Nephron progenitor cell (in vitro differentiated cells): ENCODE data around the gene CADM3.

Experiments
- DNase-seq: peaks from one replicate; pipeline ENCODE4 v3.0.0; 2021
- H3K27ac Mint-ChIP-seq: 2 replicates; pipeline ENCODE4 v1.8.0; 2021; ENCODE audit warnings: mild to moderate bottlenecking, moderate library complexity, mixed read lengths
- H3K27me3 Mint-ChIP-seq: 2 replicates; pipeline ENCODE4 v1.8.0; 2021; ENCODE audit warnings: mild to moderate bottlenecking, low read depth, mixed read lengths; ENCODE audit not compliant: poor library complexity
- H3K36me3 Mint-ChIP-seq: 2 replicates; pipeline ENCODE4 v1.8.0; 2021; ENCODE audit warnings: low read depth, mixed read lengths
- H3K4me1 Mint-ChIP-seq: 2 replicates; pipeline ENCODE4 v1.8.0; 2021; ENCODE audit warnings: mixed read lengths
- H3K4me3 Mint-ChIP-seq: 2 replicates; pipeline ENCODE4 v1.8.0; 2021; ENCODE audit warnings: mild to moderate bottlenecking, moderate library complexity, mixed read lengths
- H3K9me3 Mint-ChIP-seq: 2 replicates; pipeline ENCODE4 v1.8.0; 2021; ENCODE audit warnings: mild to moderate bottlenecking, moderate library complexity, mixed read lengths
- CTCF ChIP-seq: fragments of 200-600 bp; sonication (generic); IDR thresholded peaks from 2 replicates; pipeline ENCODE4 v1.5.0; 2021; ENCODE audit warnings: antibody characterized with exemption

The CADM3 gene

DNA sequence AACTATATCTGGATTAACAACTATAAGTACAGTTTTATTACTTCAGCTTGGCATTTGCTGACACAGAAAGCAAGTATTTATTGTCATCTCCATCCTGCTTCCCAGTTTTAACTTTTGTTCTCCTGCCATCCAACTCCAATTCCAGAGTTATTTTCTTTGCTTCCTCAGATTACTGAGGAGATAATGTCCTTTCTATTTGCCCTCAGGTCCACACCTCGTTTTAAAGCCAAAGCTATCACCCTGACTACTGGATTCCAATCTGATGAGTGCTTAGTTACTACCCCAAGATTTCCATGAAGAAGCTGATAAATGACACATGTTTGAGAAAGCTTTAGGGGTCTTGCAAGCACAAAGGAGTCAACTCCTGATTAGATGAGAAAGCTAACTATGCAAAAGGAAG lies 58.5 kb downstream of the CADM3 start:
- no peak overlapping the region for H3K27ac Mint-ChIP-seq
- TF ChIP-seq CTCF: no peak
- peaks cover 2% of the 10 kb centered on the region for H3K9me3 Mint-ChIP-seq
- no peak overlapping the region for H3K4me3 Mint-ChIP-seq
- DNase-seq: no peak
- peaks cover 9% of the 10 kb centered on the region for H3K27me3 Mint-ChIP-seq
- H3K4me1 Mint-ChIP-seq: peaks cover 5% of the 10 kb centered on the region
- no peaks in the 10 kb centered on the region for H3K36me3 Mint-ChIP-seq

- Mint-ChIP-seq H3K4me1 (no peaks in the 10 kb centered on the region), H3K27me3 (peaks cover 7% of the 10 kb centered on the region), H3K9me3 (peaks cover 10% of the 10 kb centered on the region), H3K27ac (no peak overlapping the region), H3K36me3 (no peaks in the 10 kb centered on the region), H3K4me3 (no peak overlapping the region)
- TF ChIP-seq CTCF: no peak
- DNase-seq: no peak
Measured at GRCh38 chr1:159239551-159240220, 68.3 kb downstream of the CADM3 start.

DNA sequence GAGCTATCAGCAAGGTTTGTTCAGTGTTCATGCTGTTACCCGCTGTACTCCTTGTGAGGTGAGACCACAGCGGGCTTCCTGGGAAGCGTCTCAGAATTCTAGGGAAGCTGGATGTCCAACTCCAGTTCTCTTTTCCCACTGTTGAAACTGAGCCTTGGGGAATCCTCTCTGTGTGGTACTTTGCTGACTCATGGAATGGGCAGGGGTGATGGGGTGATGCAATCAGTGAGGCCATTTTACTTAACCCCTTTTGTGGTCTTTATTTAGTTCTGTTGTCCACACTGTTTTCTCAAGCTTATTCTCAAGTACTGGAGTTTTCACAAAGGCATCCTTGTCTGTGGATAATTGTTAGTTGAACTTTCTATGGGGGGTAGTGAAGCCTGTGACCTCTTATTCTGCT lies 75.9 kb downstream of the CADM3 start:
- H3K27me3 Mint-ChIP-seq: peaks cover 6% of the 10 kb centered on the region
- H3K27ac Mint-ChIP-seq: no peak overlapping the region
- H3K36me3 Mint-ChIP-seq: no peaks in the 10 kb centered on the region
- no peak overlapping the region for H3K4me3 Mint-ChIP-seq
- no peak for DNase-seq
- peaks cover 36% of the 10 kb centered on the region for H3K9me3 Mint-ChIP-seq
- TF ChIP-seq CTCF: no peak
- no peaks in the 10 kb centered on the region for H3K4me1 Mint-ChIP-seq

GRCh38 chr1:159248311-159248710 lies 76.9 kb downstream of the CADM3 start:
- no peak for DNase-seq
- peak overlapping the region; percentile 48 for H3K27ac Mint-ChIP-seq

GRCh38 chr1:159250638-159251216 lies 79.3 kb downstream of the CADM3 start:
- Mint-ChIP-seq H3K9me3 (peaks cover 40% of the 10 kb centered on the region), H3K4me1 (no peaks in the 10 kb centered on the region), H3K36me3 (no peaks in the 10 kb centered on the region), H3K27me3 (peaks cover 17% of the 10 kb centered on the region), H3K27ac (no peak overlapping the region), H3K4me3 (no peak overlapping the region)
- DNase-seq: no peak
- TF ChIP-seq CTCF: no peak

More at GRCh38 chr1:159248311-159248710, 76.9 kb downstream of the CADM3 start:
- no peak for TF ChIP-seq CTCF
- peaks cover 36% of the 10 kb centered on the region for H3K9me3 Mint-ChIP-seq
- no peak overlapping the region for H3K4me3 Mint-ChIP-seq
- peaks cover 11% of the 10 kb centered on the region for H3K27me3 Mint-ChIP-seq
- H3K4me1 Mint-ChIP-seq: no peaks in the 10 kb centered on the region
- H3K36me3 Mint-ChIP-seq: no peaks in the 10 kb centered on the region
